Astrocyte of the cerebellum (primary cell): ENCODE measurements around the gene TNS1.

Experiments used
- DNase-seq: peaks from one replicate; pipeline ENCODE4 v3.0.0-alpha.2; 2011; ENCODE audit warnings: low read depth
- H3K4me3 ChIP-seq: 2 replicates; pipeline ENCODE4 v1.5.1; 2011; ENCODE audit warnings: mild to moderate bottlenecking, low read depth, low read length, moderate library complexity
- CTCF ChIP-seq: IDR thresholded peaks from 2 replicates; pipeline ENCODE4 v1.5.1; 2012; ENCODE audit warnings: low read length, low read depth, moderate library complexity, mild to moderate bottlenecking; ENCODE audit errors: missing control alignments
- in situ Hi-C: cut with HindIII; loops from 2 replicates; pipeline ENCODE4 v1.10.0; 2017; ENCODE audit warnings: low sequenced_read_pairs

The TNS1 gene

GRCh38 chr2:217944366-217944765 lies 58.4 kb downstream of the TNS1 start:
- in situ Hi-C loops: no loop called here
- H3K4me3 ChIP-seq: no peak overlapping the region
- no peak for TF ChIP-seq CTCF

GRCh38 chr2:217943446-217944321 lies 59.1 kb downstream of the TNS1 start:
- no peak for DNase-seq
- in situ Hi-C loops: no loop called here
- no peak for TF ChIP-seq CTCF
- peak overlapping the region; percentile 19 for H3K4me3 ChIP-seq

More at GRCh38 chr2:217944366-217944765, 58.4 kb downstream of the TNS1 start:
- no peak for DNase-seq

GRCh38 chr2:217942731-217943335 lies 60.0 kb downstream of the TNS1 start:
- in situ Hi-C loops: no loop called here
- DNase-seq: no peak
- no peak overlapping the region for H3K4me3 ChIP-seq
- no peak for TF ChIP-seq CTCF

- no peak overlapping the region for H3K4me3 ChIP-seq
- DNase-seq: no peak
- in situ Hi-C loops: no loop called here
- no peak for TF ChIP-seq CTCF
Measured at GRCh38 chr2:217941886-217942728, 60.7 kb downstream of the TNS1 start.

GRCh38 chr2:217941339-217941738 lies 61.5 kb downstream of the TNS1 start:
- no peak overlapping the region for H3K4me3 ChIP-seq
- TF ChIP-seq CTCF: no peak
- in situ Hi-C loops: no loop called here
- DNase-seq: no peak

GRCh38 chr2:217940261-217941220 lies 62.3 kb downstream of the TNS1 start:
- no peak for DNase-seq
- in situ Hi-C loops: no loop called here
- no peak overlapping the region for H3K4me3 ChIP-seq
- no peak for TF ChIP-seq CTCF
